Measurements from ENCODE around the gene ACTL7B.

DNA sequence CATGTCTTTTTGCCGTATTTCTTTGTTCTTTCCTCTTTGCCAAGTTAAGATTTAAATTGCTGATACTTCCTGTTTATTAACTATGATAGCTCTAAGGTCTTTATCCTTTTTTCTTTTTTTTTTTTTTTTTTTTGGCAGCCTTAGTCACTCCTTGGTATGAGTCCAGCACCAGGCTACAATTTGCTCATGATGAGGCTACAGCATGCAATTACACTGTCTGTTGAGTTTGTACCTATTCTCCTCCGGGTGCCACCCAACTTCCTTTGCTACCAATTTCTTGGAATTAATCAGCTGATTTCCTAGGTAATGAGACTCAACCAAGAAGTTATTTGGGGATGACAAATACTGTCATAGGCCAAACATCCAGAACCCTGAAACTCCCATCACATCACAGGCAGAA, 25.5 kb downstream of the ACTL7B start:
- no peak for TF ChIP-seq CTCF (IDR thresholded peaks at IDR 0.05)
- TF ChIP-seq POLR2A (IDR thresholded peaks at IDR 0.05): no peak

All from body of pancreas (tissue), 4 donors.